ENCODE data around the gene MTIF3.

Gene MTIF3

GRCh38 chr13:27466513-27466912 lies 16.1 kb upstream of the MTIF3 start:
- Histone ChIP-seq H3K27ac (no peak overlapping the region), H3K36me3 (replicated peaks) (no peaks in the 10 kb centered on the region), H3K27me3 (replicated peaks) (no peaks in the 10 kb centered on the region), H3K4me3 (ENCODE audit: low read depth, low read length) (no peak overlapping the region)
- in situ Hi-C loops (cut with HindIII; ENCODE audit: low pct_ligation_motif_present, low sequenced_read_pairs), result no loop called here
- DNase-seq, result no peak
- TF ChIP-seq CTCF (IDR thresholded peaks at IDR 0.05; ENCODE audit: low read depth, low read length, missing control alignments), result no peak

- H3K27me3 ChIP-seq (replicated peaks), result no peaks in the 10 kb centered on the region
- H3K36me3 ChIP-seq (replicated peaks), result no peaks in the 10 kb centered on the region
- no peak overlapping the region for H3K27ac ChIP-seq
- DNase-seq, result no peak
- no peak overlapping the region for H3K4me3 ChIP-seq (ENCODE audit: low read depth, low read length)
- no peak for TF ChIP-seq CTCF (IDR thresholded peaks at IDR 0.05; ENCODE audit: low read depth, low read length, missing control alignments)
- in situ Hi-C loops (cut with HindIII; ENCODE audit: low pct_ligation_motif_present, low sequenced_read_pairs), result no loop called here
Observed at GRCh38 chr13:27465611-27466010, 15.2 kb upstream of the MTIF3 start.

GRCh38 chr13:27463500-27463899 lies 13.1 kb upstream of the MTIF3 start:
- H3K27me3 ChIP-seq (replicated peaks), result no peaks in the 10 kb centered on the region
- no peak overlapping the region for H3K4me3 ChIP-seq (ENCODE audit: low read depth, low read length)
- H3K27ac ChIP-seq, result no peak overlapping the region
- no peak for DNase-seq
- no peaks in the 10 kb centered on the region for H3K36me3 ChIP-seq (replicated peaks)
- no peak for TF ChIP-seq CTCF (IDR thresholded peaks at IDR 0.05; ENCODE audit: low read depth, low read length, missing control alignments)
- in situ Hi-C loops (cut with HindIII; ENCODE audit: low pct_ligation_motif_present, low sequenced_read_pairs), result no loop called here

GRCh38 chr13:27461940-27462584 lies 11.7 kb upstream of the MTIF3 start:
- DNase-seq, result no peak
- Histone ChIP-seq H3K27ac (no peak overlapping the region), H3K36me3 (replicated peaks) (no peaks in the 10 kb centered on the region), H3K4me3 (ENCODE audit: low read depth, low read length) (no peak overlapping the region), H3K27me3 (replicated peaks) (no peaks in the 10 kb centered on the region)
- TF ChIP-seq CTCF (IDR thresholded peaks at IDR 0.05; ENCODE audit: low read depth, low read length, missing control alignments), result no peak
- in situ Hi-C loops (cut with HindIII; ENCODE audit: low pct_ligation_motif_present, low sequenced_read_pairs), result no loop called here

- no peak for TF ChIP-seq CTCF (IDR thresholded peaks at IDR 0.05; ENCODE audit: low read depth, low read length, missing control alignments)
- Histone ChIP-seq H3K27ac (no peak overlapping the region), H3K4me3 (ENCODE audit: low read depth, low read length) (peak overlapping the region; percentile 22), H3K36me3 (replicated peaks) (no peaks in the 10 kb centered on the region), H3K27me3 (replicated peaks) (no peaks in the 10 kb centered on the region)
- no peak for DNase-seq
- in situ Hi-C loops (cut with HindIII; ENCODE audit: low pct_ligation_motif_present, low sequenced_read_pairs), result no loop called here
Observed at GRCh38 chr13:27455331-27455855, 5.0 kb upstream of the MTIF3 start.

All from brain microvascular endothelial cell (primary cell).